Fibroblast of skin of back (primary cell): ENCODE data around the gene GMCL1.
"Not testable (repeated sequence)": the region's sequence is repeated elsewhere in the genome, so short reads cannot be mapped to it uniquely, and the experiment has no call there.

ENCODE experiments used
- DNase-seq: peaks from one replicate; pipeline ENCODE4 v3.0.0-alpha.2; 2013

Gene GMCL1

DNA sequence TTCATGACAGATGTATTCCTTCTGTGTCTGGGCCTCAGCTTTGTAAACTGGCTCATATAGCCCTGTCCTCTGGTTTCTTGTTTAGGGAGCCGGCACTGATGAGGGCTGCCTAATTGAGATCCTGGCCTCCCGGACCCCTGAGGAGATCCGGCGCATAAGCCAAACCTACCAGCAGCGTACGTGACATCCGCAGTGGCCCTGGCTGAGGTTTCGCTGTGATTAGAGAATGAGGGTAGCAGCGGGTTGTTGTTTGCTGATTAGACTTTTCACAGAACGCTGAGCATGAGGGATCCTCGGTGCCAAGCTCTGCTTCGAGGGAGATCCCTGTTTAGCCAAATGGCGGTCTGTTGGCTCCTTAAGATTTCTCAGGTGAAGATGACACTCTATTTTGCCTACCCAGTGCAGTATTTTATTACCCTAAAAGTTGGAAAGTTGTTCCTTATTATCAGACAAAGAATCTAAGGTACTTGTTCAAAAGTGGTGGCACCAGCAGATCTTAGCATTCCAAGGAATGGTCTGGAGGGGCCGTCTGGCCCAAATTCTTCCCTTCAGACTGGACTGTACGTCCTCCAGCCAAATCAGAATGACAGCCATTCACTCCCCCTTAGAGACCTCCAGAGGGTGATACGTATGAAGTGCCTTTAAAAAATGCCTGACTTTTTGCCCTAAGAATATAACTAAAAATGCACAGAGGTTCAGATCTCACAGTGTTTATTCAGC is 21.5 kb upstream of the GMCL1 start:
- no peak for DNase-seq

DNA sequence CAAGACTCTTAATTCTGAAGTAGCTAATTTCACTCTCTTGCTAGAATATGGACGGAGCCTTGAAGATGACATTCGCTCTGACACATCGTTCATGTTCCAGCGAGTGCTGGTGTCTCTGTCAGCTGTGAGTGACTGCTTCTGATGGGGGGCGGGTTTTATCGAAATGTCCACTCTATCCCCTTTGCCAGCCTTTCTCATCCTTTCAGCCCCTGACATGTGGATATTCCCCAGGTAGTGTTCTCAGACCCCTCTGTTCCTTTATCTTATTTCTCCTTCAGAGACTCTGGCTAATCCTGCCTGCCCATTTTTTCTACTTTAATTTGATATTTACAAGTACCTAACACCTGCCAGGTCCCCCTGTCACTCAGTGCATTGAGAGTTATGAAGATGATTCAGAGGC is 18.9 kb upstream of the GMCL1 start:
- DNase-seq, result no peak

DNA sequence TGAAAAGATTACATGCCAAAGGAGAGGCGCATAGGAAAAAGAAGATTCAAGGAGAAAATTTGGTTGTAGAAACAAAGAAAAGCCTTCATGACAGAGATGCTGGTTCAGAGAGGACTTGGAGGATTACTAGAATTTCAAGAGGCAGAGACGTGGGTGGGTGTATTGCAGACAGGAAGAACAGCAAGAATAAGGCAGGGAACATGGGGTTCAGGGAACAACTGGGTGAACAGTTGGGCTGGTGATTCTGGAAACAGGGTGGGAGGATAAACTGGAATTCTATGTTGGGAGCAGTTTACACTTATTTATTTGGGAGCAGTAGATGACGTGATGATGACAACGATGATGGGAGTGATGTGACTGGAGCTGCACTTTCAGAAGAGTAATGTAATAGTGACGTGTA is 18.4 kb upstream of the GMCL1 start:
- no peak for DNase-seq

DNA sequence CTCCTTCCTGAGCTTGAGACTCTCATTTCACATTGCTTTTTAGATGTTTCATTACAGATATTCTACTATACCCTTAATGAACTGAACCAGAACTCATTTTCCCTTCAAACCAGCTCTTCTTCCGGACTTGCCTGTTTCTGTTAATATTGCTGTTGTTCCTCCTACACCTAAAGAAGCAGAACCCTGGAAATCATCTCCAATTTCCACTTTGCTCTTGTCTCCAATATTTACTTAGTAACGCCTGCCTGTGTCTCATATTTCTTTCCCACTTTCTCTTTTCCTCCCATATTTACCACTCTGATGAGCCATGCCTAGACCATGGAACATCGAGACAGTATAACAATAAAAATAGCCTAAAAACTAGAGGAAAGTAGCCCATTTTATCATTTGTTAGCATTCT is 17.9 kb upstream of the GMCL1 start:
- no peak for DNase-seq

DNA sequence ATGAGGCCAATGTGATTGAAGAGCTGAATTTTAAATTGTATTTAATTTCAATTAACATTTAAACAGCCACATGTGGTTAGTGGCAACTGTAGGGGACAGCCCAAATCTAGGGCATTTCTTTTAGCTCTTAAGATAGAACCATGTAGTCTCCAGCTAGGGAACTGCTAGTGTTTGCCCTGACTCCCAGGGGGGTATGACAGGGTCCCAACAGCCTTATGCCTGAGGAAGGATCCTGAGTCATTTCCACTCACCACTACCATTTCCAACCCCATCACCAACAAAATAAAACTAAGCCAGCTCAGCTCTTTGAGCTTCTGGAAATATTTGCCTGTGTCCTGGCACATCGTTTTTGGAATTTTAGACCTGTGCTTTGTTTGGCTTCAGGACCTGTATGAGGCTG is 13.7 kb upstream of the GMCL1 start:
- peak; percentile 71 for DNase-seq

DNA sequence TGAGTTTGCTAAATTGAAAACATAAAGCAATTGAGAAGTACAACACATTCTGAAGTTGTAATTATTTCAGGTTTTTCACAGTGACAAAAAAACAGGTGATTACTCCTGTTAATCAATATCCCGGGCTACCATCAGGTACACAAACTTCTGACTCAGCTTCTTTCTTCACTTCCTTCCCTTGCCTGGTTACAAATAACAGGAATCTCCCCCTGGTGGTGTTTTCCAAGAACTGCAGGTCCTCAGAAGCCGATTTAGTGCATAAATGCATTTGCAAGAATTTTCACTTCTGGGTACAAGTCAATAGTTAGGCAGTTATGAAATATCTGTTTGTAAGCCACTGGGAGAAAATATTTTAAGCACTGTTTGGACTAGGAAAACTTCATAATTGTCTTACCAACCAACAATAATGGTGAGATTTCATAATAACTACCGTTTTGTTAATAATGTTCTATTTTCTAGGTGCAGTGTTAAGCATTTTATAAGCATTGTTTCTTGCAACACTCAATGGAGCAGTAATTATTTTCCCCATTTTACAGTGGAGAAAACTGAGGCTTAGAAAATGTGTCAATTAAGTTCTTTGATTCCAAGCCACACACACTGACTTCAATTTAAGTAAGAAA is 12.4 kb upstream of the GMCL1 start:
- peak; percentile 81 for DNase-seq

DNA sequence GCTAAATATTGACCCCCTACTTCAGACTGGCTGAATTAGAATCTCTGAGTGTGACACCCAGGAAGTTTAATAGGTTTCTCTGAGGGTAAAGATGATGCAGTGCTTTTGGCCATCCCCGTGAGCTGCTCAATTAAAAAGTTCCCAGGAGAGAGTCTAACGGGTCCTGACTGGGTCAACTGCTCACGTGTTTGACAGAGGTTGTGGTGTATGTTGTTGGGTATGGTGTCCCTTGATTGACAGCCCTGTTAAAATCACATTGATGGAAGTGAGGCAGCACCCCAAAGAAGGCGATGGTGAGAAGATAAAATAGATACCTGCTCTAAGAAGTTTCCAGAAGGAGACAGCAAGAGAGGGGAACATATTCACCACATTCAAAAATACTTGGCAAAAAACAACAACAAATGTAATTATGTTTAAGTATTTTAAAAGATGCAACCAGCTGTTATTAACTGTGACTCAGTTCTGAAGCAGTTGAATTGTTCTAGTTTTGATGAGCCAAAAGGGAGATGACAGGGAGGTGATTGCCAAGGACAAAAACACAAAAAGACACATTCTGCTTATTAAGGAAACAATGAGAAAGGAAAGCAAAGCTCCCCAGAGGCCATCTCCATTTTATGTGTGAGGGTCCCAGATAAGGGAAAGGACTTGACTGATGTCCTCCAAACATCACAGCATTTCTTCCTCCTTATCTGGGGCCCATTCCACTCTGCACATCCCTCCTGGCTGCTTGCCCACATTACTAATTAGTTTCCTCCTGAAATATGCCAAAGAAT is 11.5 kb upstream of the GMCL1 start:
- no peak for DNase-seq

DNA sequence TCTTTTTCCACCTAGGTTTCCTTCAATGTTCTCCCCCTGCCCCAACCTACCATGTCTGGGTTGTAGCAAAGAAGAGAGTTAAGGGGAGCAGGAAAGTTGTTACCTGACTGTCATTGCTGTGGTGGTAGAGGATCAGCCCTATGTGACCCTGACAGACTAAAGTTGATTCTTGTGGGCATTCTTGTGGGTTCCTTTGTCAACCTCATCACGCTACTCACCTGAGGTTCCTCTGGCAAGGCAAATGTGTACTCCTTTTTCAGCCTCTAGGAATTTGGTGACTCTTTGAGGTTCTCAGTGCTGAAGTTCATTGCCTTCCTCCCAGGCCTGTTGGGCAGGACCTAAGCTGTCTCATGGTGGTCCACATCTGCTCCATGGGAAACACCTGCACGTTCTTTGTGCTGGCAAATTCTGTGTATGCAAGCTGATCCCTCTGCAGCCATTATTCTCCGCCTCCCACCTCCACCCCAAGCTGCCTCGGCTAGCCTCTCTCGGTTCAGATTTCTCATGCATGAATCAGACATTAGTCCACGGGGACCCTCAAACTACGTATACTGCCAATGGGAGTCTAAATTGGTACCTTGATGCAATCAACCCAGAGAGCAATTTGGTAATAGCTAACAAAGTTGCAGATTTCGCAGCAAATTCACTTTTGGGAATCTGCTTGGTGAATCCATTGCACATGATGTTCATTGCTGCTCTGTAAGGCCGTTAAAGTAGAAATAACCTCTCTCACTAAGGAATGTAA is 1.5 kb upstream of the GMCL1 start:
- DNase-seq, result peak; percentile 28

DNA sequence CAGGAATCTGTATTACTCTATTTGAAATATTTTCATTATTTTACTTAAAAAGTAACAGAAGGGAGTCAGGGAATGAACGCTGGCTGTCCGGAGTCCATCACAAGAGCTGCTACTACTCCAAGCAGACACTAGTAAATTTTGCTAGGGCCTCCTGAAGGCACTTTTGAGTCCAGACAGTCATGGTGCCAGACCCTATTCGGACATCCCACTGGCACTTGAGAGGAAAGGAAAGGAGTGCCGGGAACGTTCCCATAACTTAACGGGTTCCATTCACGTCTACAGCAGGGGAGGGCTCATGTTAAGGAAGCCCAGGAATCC is 563 bp upstream of the GMCL1 start:
- no peak for DNase-seq

DNA sequence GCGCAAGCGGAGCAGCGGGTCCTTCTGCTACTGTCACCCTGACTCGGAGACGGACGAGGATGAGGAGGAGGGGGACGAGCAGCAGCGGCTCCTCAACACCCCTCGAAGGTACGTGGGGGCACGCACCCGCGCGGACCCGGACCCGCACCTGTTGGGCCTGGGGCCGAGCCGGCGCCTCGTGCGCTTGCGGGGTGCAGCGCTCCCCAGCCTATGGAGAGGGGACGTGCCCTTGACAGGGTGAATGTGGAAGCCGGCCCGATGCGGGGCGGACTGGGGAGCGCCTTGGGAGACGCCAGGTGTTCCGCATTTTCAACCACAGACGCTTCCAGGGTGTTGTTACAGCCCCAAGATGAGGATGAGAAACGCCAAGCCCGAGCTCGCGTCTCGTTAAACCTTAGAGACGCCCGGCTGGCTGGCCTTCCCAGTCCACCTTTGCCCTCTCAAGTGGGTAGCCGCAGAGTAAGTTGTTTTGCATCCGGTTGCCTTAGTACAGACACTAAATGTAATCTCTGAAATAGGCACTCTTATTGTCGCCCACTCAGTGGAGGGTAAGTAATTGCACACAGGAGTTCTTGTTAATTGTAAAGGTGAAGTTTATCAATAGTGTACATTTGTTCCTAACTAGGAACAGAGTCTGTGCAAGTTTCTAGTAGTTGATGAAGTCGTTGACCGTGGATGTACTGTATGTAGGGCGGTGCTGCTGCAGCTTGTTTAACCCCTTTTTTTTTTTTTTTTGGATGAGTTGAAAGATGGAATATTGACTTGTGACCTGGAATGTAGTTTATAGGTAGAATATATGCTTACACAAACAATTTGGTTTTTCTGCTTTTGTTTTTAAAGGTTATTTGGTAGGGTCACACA is 815 bp downstream of the GMCL1 start:
- no peak for DNase-seq

DNA sequence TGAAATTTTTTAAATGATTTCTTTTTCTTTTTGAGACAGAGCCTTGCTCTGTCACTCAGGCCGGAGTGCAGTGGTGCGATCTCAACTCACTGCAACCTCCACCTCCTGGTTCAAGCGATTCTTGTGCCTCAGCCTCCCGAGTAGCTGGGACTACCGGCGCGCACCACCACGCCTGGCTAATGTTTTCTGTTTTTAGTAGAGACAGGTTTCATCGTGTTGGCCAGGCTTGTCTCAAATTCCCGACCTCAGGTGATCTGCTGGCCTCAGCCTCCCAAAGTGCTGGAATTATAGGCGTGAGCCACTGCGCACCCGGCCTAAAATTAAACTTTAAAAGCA is 1.4 kb downstream of the GMCL1 start:
- DNase-seq, result not testable (repeated sequence)

DNA sequence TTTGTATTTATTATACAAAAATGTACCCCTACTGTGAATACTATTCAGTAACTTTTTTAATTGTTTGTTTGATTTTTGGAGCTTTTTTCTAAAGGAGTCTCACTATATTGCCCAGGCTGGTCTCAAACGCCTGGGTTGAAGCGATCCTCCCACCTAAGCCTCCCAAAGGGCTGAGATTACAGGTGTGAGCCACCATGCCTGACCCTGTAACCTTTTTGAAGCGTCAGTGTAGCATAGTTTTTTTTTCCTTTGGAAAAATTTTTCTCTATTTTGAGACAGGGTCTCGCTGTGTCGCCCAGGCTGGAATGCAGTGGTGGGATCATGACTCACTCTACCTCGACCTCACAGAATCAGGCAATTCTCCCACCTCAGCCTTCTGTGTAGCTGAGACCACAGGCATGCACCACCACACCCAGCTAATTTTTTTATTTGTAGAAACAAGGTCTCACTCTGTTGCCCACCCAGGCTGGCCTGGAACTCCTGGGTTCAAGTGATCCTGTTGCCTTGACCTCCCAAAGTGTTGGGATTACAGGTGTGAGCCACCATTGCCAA is 2.0 kb downstream of the GMCL1 start:
- peak; percentile 21 for DNase-seq

DNA sequence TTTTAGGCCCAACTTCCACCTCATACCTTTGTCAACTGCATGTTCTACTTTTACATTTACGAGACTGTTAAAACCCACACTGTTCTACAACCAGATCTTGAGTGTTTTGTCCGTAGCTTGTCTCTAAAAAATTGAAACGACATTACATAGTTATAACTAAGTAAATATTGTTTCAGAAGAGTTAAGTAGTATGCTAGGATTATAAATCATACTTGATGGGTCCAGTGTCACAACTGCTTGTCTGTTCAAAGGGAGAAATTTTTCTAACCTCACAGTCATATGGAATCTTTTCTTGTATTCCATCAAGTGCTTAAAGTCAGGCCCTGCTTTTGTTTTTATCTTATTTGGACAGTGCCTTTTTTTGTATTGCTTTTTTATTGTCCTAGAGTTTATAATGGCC is 4.3 kb downstream of the GMCL1 start:
- DNase-seq, result no peak

DNA sequence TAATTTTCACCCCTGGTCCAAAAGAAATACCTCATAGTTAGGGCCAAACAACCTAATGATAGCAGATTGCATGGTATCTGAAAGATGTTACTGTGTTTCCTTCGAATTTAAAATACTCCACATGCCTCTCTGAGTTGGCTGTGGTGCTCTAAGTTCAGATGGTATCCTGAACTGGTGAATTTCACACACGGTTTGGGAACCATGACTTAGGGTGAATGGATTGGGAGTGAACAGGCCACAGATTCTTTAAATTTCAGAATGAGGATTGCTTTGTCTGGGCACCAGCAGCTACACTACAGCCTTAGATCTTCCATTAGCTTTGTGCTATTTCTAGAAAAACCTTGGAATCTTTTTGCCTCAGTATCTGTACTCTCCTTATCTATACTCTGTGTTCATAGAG is 6.2 kb downstream of the GMCL1 start:
- DNase-seq, result no peak

DNA sequence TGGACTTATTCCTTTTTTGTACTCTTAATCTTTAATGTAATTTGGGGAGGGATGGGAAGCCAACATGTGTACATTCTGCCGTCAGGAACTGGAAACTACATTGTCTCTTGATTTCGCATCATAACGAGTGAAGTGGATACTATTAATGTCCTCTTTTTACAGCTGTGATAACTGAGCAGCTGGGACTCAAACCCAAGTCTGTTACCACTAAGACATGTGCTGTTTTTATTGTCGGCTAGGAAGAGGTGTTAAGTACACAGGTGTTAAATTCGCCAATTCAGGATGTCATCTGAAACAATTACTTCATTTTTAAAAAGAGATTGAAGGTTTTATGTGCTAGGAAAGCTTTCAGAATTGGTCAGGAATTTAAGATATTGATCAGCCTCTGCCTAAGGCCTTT is 6.9 kb downstream of the GMCL1 start:
- no peak for DNase-seq

DNA sequence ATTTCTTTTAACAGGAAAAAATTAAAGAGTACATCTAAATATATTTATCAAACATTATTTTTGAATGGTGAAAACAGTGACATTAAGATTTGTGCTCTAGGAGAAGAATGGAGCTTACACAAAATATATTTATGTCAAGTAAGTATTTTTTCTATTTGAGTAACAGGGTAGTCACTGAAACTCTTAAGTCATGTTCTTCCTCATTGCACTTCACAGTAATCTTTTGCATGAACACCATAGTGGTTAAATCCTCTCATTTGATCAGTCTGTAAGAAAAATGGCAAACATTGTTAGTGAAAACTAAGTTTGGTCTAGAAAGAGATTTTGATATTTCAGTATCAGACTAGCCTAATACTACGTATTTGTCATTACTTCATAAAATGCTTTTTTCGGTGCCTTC is 8.1 kb downstream of the GMCL1 start:
- DNase-seq, result no peak

DNA sequence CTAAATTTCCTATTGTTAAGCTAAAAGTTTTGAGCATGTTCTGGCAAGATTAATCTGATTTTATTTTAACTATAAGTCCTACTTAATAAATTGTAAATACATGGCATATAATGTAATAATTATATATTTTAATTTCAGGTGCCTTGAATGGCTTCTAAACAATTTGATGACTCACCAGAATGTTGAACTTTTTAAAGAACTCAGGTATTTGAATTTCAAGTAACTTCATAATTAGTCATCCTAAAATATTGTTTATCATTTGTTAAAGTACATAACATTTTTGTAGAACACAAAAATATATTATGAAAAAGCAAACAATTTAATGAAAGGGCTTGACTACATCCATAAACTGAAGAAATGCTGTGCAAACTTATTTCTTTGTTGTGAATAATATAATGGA is 14.5 kb downstream of the GMCL1 start:
- DNase-seq, result no peak

DNA sequence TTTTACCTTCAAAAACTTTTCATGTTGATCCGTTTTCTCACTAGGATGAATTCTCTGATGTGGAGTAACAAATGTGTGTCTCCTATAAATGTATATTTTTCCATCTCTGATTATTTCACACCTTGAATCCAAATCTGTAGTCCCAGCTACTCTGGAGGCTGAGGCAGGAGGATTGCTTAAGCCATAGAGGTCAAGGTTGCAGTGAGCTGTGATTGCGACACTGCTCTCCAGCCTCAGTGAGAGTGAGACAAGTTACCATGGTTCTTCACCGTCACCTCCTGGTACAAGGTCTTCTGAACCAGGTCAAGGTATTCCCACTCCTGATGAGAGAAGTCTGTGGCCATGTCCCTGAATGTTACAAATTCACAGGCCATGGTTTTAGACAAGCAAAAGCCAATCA is 15.1 kb downstream of the GMCL1 start:
- DNase-seq, result no peak

DNA sequence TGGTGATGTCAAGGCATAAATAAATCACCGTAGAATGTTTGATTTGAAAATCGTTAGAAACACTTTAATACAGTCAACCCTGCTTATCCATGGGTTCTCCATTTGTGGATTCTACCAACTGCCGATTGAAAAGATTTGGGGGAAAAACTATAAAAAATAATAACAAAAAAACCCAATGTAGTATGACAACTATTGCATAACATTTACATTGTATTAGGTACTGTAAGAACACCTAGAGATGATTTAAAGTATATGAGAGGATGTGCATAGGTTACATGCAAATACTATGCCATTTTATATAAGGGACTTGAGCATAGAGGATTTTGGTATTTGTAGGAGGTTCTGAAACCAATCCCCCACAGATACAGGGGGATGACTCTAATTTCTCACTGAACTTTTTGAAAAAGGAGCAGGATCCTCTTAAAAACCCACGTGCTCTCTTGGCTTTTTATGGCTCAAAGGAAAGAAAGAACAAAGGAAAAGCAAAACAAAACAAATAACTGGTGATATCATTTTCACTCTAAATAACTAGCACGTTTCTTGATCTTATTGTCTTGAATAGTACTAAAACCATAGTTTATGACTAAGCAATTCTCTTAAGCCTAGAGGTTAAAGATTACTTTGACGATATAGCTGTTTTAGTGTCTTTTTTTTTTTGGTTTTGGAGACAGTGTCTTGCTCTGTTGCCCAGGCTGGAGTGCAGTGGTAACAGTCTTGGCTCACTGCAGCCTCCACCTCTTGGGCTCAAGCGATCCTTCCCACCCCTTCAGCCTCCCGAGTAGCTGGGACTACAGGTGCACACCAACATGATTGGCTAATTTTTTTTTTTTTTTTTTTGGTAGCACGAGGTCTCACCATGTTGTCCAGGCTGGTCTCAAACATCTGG is 17.0 kb downstream of the GMCL1 start:
- no peak for DNase-seq

DNA sequence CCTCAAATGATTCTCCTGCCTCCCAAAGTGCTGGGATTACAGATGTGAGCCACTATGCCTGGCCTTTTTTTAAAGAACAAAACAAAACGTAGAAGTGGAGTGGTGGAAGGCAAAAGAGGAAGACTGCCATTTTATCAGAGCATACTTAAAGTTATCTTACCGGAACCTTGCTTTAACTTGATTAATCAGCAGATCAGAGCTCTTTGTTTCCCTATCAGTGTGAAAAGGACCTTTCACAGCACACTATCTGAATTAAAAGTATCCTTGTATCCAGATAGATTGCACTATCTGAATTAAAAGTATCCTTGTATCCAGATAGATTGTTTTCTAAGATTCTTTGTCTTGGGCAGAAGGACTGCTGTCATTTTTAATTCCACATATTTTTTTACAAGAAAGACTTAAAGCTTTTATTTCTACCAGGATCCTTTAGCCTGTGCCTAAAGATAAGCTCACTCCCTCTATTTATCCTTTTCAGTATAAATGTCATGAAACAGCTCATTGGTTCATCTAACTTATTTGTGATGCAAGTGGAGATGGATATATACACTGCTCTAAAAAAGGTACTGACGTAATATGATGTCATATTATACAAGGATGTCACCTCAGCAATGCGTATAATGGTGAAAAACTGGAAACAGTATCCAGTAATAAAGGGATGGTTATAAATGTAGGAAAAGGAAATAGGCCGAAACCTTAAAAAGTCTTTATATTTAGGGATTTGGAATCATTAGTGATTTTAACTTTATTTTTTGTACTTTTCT is 17.8 kb downstream of the GMCL1 start:
- no peak for DNase-seq
